AG04450 (cell line): ENCODE results near the gene ZBTB40. TPM values are rescaled to one million over a fixed set of nuclear protein-coding genes. Genes with fewer than 3 reads are reported as not detected.

Experiments
- CTCF ChIA-PET: fragments of 300-600, 350-600 bp; formaldehyde crosslinking; extraction: SDS; loops from one replicate; lab custom pipeline; 2022; ENCODE audit warnings: antibody characterized with exemption, inconsistent platforms; lab: Charles Lee
- POLR2A ChIA-PET: fragments of 350-600 bp; formaldehyde crosslinking; extraction: SDS; loops from one replicate; lab custom pipeline; 2021; ENCODE audit warnings: antibody characterized with exemption, inconsistent platforms; lab: Yijun Ruan, JAX
- DNase-seq: peaks from one replicate; pipeline ENCODE4 v3.0.0-alpha.2; 2011; ENCODE audit warnings: low read depth, low spot score
- H3K27ac ChIP-seq: one replicate; pipeline ENCODE4 v1.5.1; 2012; ENCODE audit warnings: low read depth, low read length, control low read depth
- H3K27me3 ChIP-seq: one replicate; pipeline ENCODE4 v1.6.0; 2012; ENCODE audit warnings: low read length; ENCODE audit not compliant: control insufficient read depth, insufficient read depth
- H3K4me3 ChIP-seq: 2 replicates; pipeline ENCODE4 v1.5.1; 2011; ENCODE audit warnings: mild to moderate bottlenecking, low read depth, low read length, control low read depth
- H3K9me3 ChIP-seq: 2 replicates; pipeline ENCODE4 v1.5.1; 2012; ENCODE audit warnings: low read length; ENCODE audit not compliant: control insufficient read depth, insufficient read depth
- polyA plus RNA-seq: library from polyadenylated mRNA; depleted of rRNA; stranded (reverse); fragments of >200 nt; gene quantifications from 2 replicates; pipeline ENCODE4 v1.2.3, GENCODE V29; 2011
- TF ChIP-seq, protein P1 (sequence below): IDR thresholded peaks from 2 replicates; pipeline ENCODE4 v1.5.1; 2011; ENCODE audit warnings: low read depth, low read length, control low read depth, inconsistent platforms

Gene ZBTB40
- polyA plus RNA-seq, 1 experiment = 5.9 TPM

DNA sequence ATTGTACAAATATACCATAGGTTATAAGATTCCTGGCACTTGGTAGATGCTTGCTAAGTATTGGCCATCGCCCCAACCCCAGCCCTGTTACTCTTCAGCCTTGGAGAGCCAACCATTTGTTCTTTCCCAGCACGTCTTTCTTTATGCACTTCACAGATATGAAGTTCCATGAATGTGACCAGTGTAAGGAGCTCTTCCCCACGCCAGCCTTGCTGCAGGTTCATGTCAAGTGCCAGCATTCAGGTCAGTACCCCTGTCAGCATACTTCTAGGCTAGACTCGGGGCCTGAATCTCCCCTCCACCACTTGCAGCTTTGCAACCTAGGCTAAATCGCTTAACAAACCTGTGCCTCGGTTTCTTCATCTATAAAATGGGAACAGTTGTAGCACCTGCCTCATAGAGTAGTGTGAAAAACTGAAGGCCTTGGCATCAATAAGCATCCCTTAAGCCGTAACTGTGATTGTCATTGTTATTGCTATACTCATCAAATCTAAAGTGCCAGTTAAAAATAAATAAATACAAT, 70.6 kb downstream of the ZBTB40 start:
- ChIA-PET POLR2A (no interaction called here), CTCF (no interaction called here)
- Histone ChIP-seq H3K9me3 (no peaks in the 10 kb centered on the region), H3K27me3 (no peaks in the 10 kb centered on the region), H3K27ac (no peak overlapping the region), H3K4me3 (no peak overlapping the region)
- DNase-seq = no peak
- TF ChIP-seq, protein P1, sequence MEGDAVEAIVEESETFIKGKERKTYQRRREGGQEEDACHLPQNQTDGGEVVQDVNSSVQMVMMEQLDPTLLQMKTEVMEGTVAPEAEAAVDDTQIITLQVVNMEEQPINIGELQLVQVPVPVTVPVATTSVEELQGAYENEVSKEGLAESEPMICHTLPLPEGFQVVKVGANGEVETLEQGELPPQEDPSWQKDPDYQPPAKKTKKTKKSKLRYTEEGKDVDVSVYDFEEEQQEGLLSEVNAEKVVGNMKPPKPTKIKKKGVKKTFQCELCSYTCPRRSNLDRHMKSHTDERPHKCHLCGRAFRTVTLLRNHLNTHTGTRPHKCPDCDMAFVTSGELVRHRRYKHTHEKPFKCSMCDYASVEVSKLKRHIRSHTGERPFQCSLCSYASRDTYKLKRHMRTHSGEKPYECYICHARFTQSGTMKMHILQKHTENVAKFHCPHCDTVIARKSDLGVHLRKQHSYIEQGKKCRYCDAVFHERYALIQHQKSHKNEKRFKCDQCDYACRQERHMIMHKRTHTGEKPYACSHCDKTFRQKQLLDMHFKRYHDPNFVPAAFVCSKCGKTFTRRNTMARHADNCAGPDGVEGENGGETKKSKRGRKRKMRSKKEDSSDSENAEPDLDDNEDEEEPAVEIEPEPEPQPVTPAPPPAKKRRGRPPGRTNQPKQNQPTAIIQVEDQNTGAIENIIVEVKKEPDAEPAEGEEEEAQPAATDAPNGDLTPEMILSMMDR = no peak

- TF ChIP-seq, protein P1 = no peak
- no peaks in the 10 kb centered on the region for H3K27me3 ChIP-seq
- H3K9me3 ChIP-seq = no peaks in the 10 kb centered on the region
- no peak overlapping the region for H3K4me3 ChIP-seq
- no peak for DNase-seq
- no peak overlapping the region for H3K27ac ChIP-seq
- CTCF ChIA-PET = no interaction called here
- POLR2A ChIA-PET = no interaction called here
These were observed 72.8 kb downstream of the ZBTB40 start for GRCh38 chr1:22524481-22524880.

DNA sequence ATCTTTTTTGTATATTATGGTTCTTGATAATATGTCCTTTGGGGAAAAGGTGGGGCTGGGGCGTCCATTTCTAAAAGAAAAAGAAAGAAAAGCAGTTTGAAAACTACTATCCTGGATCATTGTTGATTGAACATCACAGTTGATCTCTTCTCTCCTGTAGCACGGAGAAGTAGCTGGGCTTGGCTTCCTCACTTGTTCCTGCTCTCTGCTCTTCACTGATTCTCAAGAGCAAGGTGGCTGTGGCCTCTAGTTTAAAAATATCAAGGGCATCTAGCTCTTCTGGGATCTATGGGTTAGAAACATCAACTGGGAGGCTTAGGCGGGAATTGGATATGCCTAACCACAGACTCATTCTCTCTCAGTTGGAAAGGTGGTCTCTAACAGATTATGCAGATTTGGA, 73.6 kb downstream of the ZBTB40 start:
- ChIA-PET CTCF (no interaction called here), POLR2A (no interaction called here)
- Histone ChIP-seq H3K27me3 (no peaks in the 10 kb centered on the region), H3K4me3 (no peak overlapping the region), H3K9me3 (no peaks in the 10 kb centered on the region), H3K27ac (no peak overlapping the region)
- TF ChIP-seq, protein P1 = no peak
- DNase-seq = no peak

DNA sequence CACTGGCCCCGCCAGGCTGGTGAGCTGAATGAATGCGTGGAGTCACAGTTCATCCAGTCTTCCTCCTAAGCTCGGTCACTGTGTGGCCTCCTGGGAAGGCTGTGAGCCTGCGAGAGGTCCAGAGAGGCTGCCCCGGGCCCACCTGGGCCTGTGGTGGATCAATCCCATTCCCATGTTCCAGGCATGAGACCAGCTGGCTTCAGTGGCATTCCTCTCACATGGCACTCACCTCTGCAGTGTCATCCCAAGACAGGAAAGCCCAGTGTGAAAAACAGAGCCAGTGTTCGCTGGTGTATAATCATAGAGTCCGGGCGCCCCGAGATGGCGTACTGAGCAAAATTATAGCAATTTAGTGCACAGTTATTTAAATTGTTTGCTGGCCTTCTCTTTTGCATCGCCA, 74.0 kb downstream of the ZBTB40 start:
- ChIA-PET CTCF (no interaction called here), POLR2A (no interaction called here)
- Histone ChIP-seq H3K4me3 (no peak overlapping the region), H3K27ac (no peak overlapping the region), H3K27me3 (no peaks in the 10 kb centered on the region), H3K9me3 (no peaks in the 10 kb centered on the region)
- TF ChIP-seq, protein P1 = no peak
- no peak for DNase-seq

DNA sequence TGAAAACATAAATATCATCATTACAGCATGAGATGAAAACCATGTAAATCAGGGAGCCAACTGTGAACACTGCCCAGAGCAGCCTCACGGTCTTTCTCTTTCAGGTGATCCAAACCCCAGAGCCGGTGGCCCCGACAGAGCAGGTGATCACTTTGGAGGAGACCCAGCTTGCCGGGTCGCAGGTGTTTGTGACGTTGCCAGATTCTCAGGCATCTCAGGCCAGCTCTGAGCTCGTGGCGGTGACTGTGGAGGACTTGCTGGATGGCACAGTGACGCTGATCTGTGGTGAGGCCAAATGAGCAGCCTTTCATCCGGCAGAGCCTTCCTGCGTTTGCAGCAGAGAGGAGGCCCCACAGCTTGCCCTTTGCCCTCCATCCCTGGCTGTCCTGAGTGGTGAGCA, 74.4 kb downstream of the ZBTB40 start:
- H3K4me3 ChIP-seq = no peak overlapping the region
- H3K27me3 ChIP-seq = no peaks in the 10 kb centered on the region
- no peak for DNase-seq
- no peak overlapping the region for H3K27ac ChIP-seq
- H3K9me3 ChIP-seq = no peaks in the 10 kb centered on the region
- ChIA-PET POLR2A (no interaction called here), CTCF (no interaction called here)
- TF ChIP-seq, protein P1 = no peak
